K562 (cell line): Measurements from ENCODE around the gene DBX2. TPM values are rescaled to one million over a fixed set of nuclear protein-coding genes. Genes with fewer than 3 reads are reported as not detected.

Experiments
- ATAC-seq: fragments of 200-7000 bp; cut with Tn5 transposase; 3 replicates; pipeline ENCODE4 v1.9.1; 2020; ENCODE audit warnings: moderate library complexity
- BruUV-seq: library from RNA; stranded (reverse); fragments of 400-500 nt; replicated peaks from 2 replicates; lab custom pipeline; 2021; lab: Mats Ljungman, UMichigan
- CTCF ChIA-PET: fragments of 300-600 bp; formaldehyde crosslinking; extraction: SDS; loops from one replicate; lab custom pipeline; 2021; ENCODE audit warnings: low intra/inter-chr PET ratio; lab: Yijun Ruan, JAX
- POLR2A ChIA-PET: fragments of 300-600, 350-650 bp; sonication (Branson Sonifier 250); formaldehyde crosslinking; extraction: SDS; loops from one replicate; lab custom pipeline; 2021; ENCODE audit warnings: antibody characterized with exemption, inconsistent platforms; lab: Yijun Ruan, JAX
- DNase-seq, 4 experiments: peaks; one replicate each; pipeline versions ENCODE4 v3.0.0 to v3.0.0-alpha.2; 2011 to 2018; ENCODE audit warnings: low spot score in 3 of 4, mixed read lengths in 3 of 4; ENCODE audit errors: extremely low read depth in 1 of 4
- FAIRE-seq: peaks from 2 replicates; lab custom pipeline; 2011; peaks lifted over from hg19 to GRCh38; lab: Jason Lieb, UNC
- H2AFZ ChIP-seq: 2 replicates; pipeline ENCODE4 v1.6.0; 2011; ENCODE audit warnings: low read depth, low read length, control low read depth, inconsistent platforms
- H3K27ac ChIP-seq: fragments of 200-600 bp; 3 replicates; pipeline ENCODE4 v1.8.0; 2011; ENCODE audit warnings: low read depth, mild to moderate bottlenecking, control low read depth, inconsistent platforms, low read length, moderate library complexity, mixed read lengths; ENCODE audit errors: extremely low read depth
- H3K27me3 ChIP-seq, 2 experiments: fragments of 300-600 bp in 1 of 2; 2 replicates in 1 of 2; 3 replicates in 1 of 2; pipeline versions ENCODE4 v1.6.0 to v1.8.0; 2011; ENCODE audit warnings: inconsistent platforms in 2 of 2, low read length in 2 of 2, mild to moderate bottlenecking in 1 of 2, mixed read lengths in 1 of 2, moderate library complexity in 1 of 2; ENCODE audit not compliant: control insufficient read depth in 2 of 2, insufficient read depth in 2 of 2
- H3K36me3 ChIP-seq: fragments of 300-600 bp; 3 replicates; pipeline ENCODE4 v1.8.0; 2011; ENCODE audit warnings: mild to moderate bottlenecking, low read length, inconsistent platforms; ENCODE audit not compliant: control insufficient read depth, insufficient read depth
- H3K4me1 ChIP-seq, 2 experiments: fragments of 200-600 bp in 1 of 2; replicated peaks in 1 of 2; 2 replicates in 1 of 2; 3 replicates in 1 of 2; pipeline versions ENCODE4 v1.5.1 to v1.8.0; 2011; ENCODE audit warnings: inconsistent platforms in 2 of 2, low read length in 2 of 2, mild to moderate bottlenecking in 1 of 2, mixed read lengths in 1 of 2, moderate library complexity in 1 of 2; ENCODE audit not compliant: control insufficient read depth in 2 of 2, insufficient read depth in 2 of 2
- H3K4me2 ChIP-seq: 2 replicates; pipeline ENCODE4 v1.6.1; 2011; ENCODE audit warnings: low read length, control low read depth, inconsistent platforms, mixed read lengths; ENCODE audit not compliant: insufficient read depth
- H3K4me3 ChIP-seq: fragments of 200-600 bp; sonication (generic), shearing (Covaris generic); 2 replicates; pipeline ENCODE4 v1.5.1; 2016; ENCODE audit warnings: control low read depth, inconsistent platforms
- H3K79me2 ChIP-seq: fragments of 200-600 bp; 3 replicates; pipeline ENCODE4 v1.8.0; 2011; ENCODE audit warnings: low read length, inconsistent platforms; ENCODE audit not compliant: control insufficient read depth, insufficient read depth
- H3K9ac ChIP-seq, 2 experiments: 2 replicates each; pipeline versions ENCODE4 v1.6.0 to v1.6.1; 2011; ENCODE audit warnings: low read depth in 2 of 2, low read length in 2 of 2, control low read depth in 1 of 2, inconsistent platforms in 1 of 2, mild to moderate bottlenecking in 1 of 2, mixed read lengths in 1 of 2; ENCODE audit not compliant: insufficient read depth in 1 of 2
- H3K9me1 ChIP-seq: one replicate; pipeline ENCODE4 v1.6.0; 2011; ENCODE audit warnings: inconsistent platforms, mild to moderate bottlenecking, low read length, moderate library complexity; ENCODE audit not compliant: control insufficient read depth, insufficient read depth
- H3K9me3 ChIP-seq: replicated peaks from 2 replicates; pipeline ENCODE4 v1.5.1; 2011; ENCODE audit warnings: low read depth, low read length, inconsistent platforms; ENCODE audit not compliant: control insufficient read depth, insufficient read depth
- H4K20me1 ChIP-seq: replicated peaks from 2 replicates; pipeline ENCODE4 v1.6.1; 2011; ENCODE audit warnings: low read length, inconsistent platforms, mixed read lengths; ENCODE audit not compliant: control insufficient read depth, insufficient read depth
- CTBP1 ChIP-seq: fragments of 450-650 bp; IDR thresholded peaks from 2 replicates; pipeline ENCODE4 v1.6.1; 2016; ENCODE audit warnings: borderline replicate concordance
- EGR1 ChIP-seq: fragments of 450-650 bp; conservative IDR thresholded peaks from 2 replicates; pipeline ENCODE4 v1.6.1; 2017; ENCODE audit warnings: mild to moderate bottlenecking
- HMG20A ChIP-seq: fragments of 450-650 bp; formaldehyde crosslinking; conservative IDR thresholded peaks from 2 replicates; pipeline ENCODE4 v1.4.0; 2020; ENCODE audit warnings: mild to moderate bottlenecking, mixed read lengths
- MAX ChIP-seq: sonication (generic); formaldehyde crosslinking; IDR thresholded peaks from 2 replicates; pipeline ENCODE4 v1.9.0; 2022; ENCODE audit warnings: mild to moderate bottlenecking, missing genetic modification reagents
- MNT ChIP-seq, 2 experiments: fragments of 450-650 bp; conservative IDR thresholded peaks; 2 replicates each; pipeline ENCODE4 v1.6.1; 2017; ENCODE audit warnings: mild to moderate bottlenecking in 2 of 2, moderate library complexity in 2 of 2
- MYC ChIP-seq, 2 experiments: fragments of 250-450 bp in 1 of 2; sonication (Bioruptor Pico) in 1 of 2; IDR thresholded peaks; 2 replicates each; pipeline versions ENCODE4 v1.5.1 to v1.6.1; 2012 to 2021; ENCODE audit warnings: low read depth in 2 of 2, borderline replicate concordance in 1 of 2, improper control_type of control experiment in 1 of 2, low read length in 1 of 2, mild to moderate bottlenecking in 1 of 2, moderate library complexity in 1 of 2
- SREBF1 ChIP-seq: fragments of 150-350 bp; IDR thresholded peaks from 2 replicates; pipeline ENCODE4 v1.6.1; 2014; ENCODE audit warnings: antibody characterized with exemption, low read depth, low read length, borderline replicate concordance
- TRIM24 ChIP-seq, 2 experiments: fragments of 450-650 bp; IDR thresholded peaks; 2 replicates each; pipeline ENCODE4 v1.6.1; 2016
- in situ Hi-C: fragments of 300-500 bp; cut with MboI; formaldehyde crosslinking; loops from 4 replicates; pipeline ENCODE4 v1.15.0; 2018; ENCODE audit warnings: inconsistent platforms, mixed read lengths
- intact Hi-C: fragments of 100-400 bp; cut with micrococcal nuclease; formaldehyde crosslinking; loops from 2 replicates; pipeline ENCODE4 v1.14.2; 2022
- polyA plus RNA-seq, 8 experiments: library from polyadenylated mRNA; depleted of rRNA in 4 of 8; stranded (reverse) in 5 of 8; unstranded in 3 of 8; fragments of >200 nt; fragmentation: Nextera tagmentation in 2 of 8; fragmentation: Illumina TruSeq in 1 of 8; extraction: Ambion mirVana in 2 of 8; extraction: Trizol in 1 of 8; gene quantifications; 2 replicates each; pipeline versions ENCODE4 v1.2.1 to v1.2.3, GENCODE V29; 2011 to 2014; ENCODE audit warnings: inconsistent platforms in 1 of 8, missing spikeins in 1 of 8
- total RNA-seq, 7 experiments: library from RNA; depleted of rRNA in 6 of 7; stranded (reverse); fragments of >200 nt in 6 of 7; fragmentation: Illumina TruSeq in 2 of 7; extraction: Trizol in 2 of 7; gene quantifications; 2 replicates each; pipeline versions ENCODE4 v1.2.1 to v1.2.3, GENCODE V29; 2011 to 2021; ENCODE audit warnings: low replicate concordance in 1 of 7

Gene DBX2
- total and polyA plus RNA-seq, 9 of the 15 experiments (the other 6 are each of a cell fraction or from before 2014, with no cell fraction given), result not detected

GRCh38 chr12:45008211-45008610 lies 42.7 kb downstream of the DBX2 start:
- BruUV-seq, result no TSS peak
- FAIRE-seq (no peak), ATAC-seq (no peak), DNase-seq (no peak)
- POLR2A ChIA-PET, result no interaction called here
- Histone ChIP-seq H3K27ac (no peak overlapping the region), H3K36me3 (no peaks in the 10 kb centered on the region), H3K9me1 (no peaks in the 10 kb centered on the region), H3K4me1 (no peaks in the 10 kb centered on the region), H3K79me2 (no peaks in the 10 kb centered on the region), H3K9ac (no peak overlapping the region), H3K4me3 (no peak overlapping the region), H3K9me3 (no peaks in the 10 kb centered on the region), H4K20me1 (no peaks in the 10 kb centered on the region), H2AFZ (no peak overlapping the region), H3K27me3 (no peaks in the 10 kb centered on the region), H3K4me2 (no peak overlapping the region)
- CTCF ChIA-PET, result no interaction called here
- in situ Hi-C loops (no loop called here), intact Hi-C loops (no loop called here)
- TF ChIP-seq EGR1 (no peak), MNT (conservative IDR thresholded peaks at IDR 0.05) (no peak), HMG20A (CRISPR knock-in tag) (no peak), SREBF1 (no peak), MAX (CRISPR knock-in tag) (no peak), MYC (IDR thresholded peaks at IDR 0.05; ENCODE audit: low read depth, low read length) (no peak), MYC (CRISPR knock-in tag; IDR thresholded peaks at IDR 0.05; ENCODE audit: borderline replicate concordance, low read depth) (no peak), TRIM24 (IDR thresholded peaks at IDR 0.05) (no peak), CTBP1 (no peak)
